CD4-positive, alpha-beta T cell treated with Interleukin-6 at 100 ng/mL for 8 hours (primary cell): ENCODE measurements around the gene OLA1.

Experiments used
- DNase-seq: peaks from one replicate; pipeline ENCODE4 v3.0.0-alpha.2; 2020; ENCODE audit warnings: mixed read lengths, low spot score

OLA1 gene

DNA sequence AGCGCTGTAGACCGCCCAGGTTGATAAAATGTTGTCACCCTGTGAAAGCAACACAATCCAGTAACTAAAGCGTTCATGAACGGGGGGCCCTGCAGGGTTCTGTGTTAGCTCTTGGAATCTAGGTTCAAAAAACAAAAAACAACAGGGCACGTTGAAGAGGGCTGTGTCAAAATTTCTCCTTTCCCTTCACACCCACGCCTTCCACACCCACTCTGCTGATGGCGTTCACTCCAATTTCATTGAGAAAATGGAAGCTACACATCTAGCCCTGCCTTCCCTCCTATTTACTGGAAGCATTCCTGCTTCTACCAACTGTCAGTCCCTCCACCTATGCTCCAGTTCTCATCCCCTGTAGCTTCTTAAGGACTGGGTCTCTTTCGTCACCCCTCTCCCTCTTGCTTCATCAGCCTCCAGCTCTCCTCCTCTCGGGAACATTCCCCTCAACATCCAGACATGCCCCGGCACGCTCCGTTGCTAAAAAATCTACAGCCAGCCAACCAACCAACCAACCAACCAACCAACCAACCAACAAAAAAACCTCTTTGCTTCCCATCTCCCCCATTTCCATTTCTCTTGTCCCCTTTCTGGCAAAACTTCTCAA is 184.7 kb downstream of the OLA1 start:
- DNase-seq: no peak

DNA sequence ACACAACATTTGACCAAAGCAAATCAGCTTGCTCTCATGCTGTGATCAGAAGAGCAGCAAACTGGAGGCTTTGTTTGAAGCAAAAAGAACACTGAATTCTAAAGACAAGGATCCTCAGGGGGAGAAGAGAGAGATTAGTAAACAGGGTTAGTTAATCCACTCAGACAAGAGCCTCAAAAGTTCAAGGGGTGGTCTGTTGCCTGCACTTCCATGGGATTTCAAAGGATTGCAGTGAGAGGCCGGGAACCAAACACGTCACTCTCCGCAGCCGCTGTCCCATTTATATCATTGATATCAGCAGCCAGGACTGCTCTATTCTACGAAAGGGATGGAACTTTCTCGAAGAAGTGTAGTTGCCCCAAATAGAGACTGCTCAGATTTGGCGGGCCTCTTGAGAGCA is 185.4 kb downstream of the OLA1 start:
- DNase-seq: no peak

DNA sequence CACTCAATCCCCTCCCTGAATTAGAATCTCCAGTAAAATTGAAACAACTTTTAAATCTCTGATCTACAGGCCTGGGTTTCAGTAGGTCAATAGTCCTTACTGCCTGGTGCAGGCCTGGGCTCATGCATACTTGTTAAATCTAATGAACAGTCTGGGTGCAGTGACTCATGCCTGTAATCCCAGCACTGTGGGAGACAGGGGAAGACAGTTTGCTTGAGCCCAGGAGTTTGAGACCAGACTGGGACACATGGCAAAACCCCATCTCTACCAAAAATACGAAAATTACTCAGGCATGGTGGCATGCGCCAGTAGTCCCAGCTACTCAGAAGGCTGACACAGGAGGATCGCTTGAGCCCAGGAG is 188.5 kb downstream of the OLA1 start:
- no peak for DNase-seq

DNA sequence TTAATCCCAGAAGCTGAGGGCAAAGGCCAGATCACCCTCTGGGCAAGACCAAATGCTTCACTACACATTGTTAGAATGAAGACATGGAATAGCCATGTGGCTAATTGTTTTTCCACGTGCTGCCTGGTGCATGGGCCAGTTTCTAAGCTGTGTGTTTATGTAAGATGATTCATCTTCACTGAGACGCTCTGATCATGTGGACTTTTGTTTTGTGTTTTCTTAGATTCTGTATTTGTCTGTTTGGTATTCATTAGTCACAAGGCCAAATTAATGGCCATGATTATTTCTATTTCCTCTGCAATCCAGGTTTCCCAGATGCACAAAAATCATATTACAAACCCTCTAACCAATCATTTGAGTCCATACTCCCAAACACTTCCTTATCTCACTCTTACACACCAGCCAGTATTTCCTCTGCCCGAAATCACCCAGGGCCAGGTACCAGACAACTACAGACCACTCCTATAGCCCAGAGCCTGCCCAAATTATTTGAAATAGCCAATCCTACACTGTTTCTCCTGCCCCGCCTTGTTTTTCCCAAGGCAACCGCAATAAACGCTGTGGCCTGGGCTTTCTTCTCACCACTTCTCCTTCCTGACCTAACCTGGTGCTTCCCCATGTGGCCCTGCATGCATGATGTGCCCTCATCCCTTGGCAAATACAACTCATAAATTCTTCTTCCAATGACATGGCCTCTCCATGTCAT is 189.0 kb downstream of the OLA1 start:
- DNase-seq: no peak

DNA sequence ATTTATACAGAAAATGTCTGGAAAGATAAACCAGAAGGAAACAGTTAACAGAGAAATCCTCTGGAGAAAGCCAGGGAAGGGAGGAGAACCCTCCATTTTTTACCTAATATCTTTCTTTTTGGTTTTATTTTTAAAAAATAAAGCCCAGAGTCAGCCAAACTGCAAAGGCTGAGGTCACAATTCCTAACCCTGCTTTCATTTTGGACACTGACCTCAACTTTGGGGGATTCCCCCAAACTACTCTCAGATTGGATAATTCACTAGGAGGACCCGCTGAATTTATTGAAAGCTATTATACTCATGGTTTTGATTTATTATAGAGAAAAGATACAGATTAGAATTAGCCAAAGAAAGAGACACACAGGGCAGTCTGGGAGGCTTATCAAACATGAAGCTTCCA is 189.9 kb downstream of the OLA1 start:
- DNase-seq: no peak

DNA sequence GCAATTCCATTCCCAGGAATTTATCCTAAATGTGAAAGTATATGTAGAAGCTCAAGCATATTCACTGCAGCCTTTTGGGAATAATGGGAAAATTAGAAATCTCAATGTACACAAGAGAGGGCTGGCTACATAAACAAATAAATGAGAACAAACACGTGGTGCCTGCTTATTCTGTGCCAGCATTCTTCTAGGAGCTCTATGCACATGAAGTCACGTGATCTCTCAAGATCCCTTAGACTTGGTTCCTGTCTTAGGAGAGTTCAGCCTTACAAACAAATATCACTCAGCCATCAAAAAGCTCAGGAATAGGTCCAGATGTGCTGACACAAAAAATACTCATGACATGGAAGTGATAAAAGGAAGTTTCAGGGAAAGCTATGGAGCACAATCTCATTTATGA is 190.3 kb downstream of the OLA1 start:
- no peak for DNase-seq

DNA sequence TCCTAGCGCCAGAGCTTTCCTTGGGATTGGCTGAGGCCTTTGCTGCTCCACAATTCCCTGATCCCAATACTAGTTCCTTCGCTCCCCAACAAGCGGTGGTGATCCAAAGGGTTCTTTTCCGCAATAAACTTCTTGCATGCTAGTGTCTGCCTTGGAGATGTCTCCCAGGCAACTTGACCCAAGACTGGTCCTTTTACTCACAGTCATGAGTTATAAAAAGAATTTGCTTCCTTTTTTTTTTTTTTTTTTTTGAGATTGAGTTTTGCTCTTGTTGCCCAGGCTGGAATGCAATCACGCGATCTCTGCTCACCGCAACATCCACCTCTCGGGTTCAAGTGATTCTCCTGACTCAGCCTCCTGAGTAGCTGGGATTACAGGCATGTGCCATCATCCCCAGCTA is 193.4 kb downstream of the OLA1 start:
- no peak for DNase-seq

DNA sequence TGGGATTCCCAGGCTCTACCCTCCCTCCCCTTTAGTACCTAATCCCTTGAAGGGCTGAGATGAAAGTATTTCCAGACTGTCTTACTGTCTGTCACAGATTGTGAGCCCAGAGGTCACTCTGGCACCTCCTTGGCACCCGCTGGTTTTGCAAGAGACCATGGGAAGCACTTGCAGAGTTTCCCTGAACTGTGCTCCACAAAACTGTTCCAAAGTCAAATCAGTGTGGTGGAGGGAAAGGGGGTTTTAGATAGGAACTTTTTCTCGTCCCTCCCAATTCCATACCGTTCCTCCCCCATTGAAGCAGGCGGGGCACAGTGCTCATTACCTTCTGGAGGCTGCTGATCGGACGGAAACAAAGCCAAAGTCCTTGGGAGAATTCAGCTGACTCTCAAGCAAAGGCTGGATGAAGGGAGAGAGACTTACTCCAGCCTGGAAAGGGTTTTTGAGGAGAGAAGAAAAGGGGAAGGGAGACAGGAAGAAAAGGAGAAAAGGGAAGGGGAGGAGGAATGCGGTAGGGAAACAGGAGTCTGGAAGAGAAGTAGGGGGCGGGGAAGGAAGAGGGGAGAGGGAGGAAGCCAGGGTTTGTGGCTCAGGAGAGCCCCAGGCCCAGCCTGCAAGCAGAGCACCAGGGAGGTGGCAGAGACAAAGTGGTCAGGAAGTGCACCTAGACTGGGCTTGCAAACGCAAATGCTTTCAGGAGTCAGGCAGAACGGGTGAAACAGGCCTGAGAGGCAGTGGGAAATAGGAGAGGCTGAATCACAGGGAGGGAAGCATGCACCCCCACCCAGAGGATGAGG is 194.8 kb downstream of the OLA1 start:
- no peak for DNase-seq

DNA sequence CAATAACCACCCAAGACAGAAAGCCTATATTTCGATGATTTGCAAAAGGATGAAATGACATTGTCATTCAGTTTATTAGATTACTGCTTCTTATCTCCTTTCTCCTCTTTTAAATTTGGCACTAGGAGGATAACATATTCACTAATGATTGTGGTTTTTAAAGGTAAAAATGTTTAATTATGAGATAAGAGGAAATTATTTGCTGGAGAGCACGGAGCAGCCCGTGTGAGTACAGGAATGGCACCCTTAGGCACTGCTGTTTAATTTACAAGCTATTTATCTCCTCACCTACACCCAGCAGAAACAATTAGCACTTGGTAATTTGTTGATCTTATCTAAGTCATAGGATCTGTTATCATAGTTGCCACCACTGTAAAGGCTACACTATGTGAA is 195.8 kb downstream of the OLA1 start:
- no peak for DNase-seq

DNA sequence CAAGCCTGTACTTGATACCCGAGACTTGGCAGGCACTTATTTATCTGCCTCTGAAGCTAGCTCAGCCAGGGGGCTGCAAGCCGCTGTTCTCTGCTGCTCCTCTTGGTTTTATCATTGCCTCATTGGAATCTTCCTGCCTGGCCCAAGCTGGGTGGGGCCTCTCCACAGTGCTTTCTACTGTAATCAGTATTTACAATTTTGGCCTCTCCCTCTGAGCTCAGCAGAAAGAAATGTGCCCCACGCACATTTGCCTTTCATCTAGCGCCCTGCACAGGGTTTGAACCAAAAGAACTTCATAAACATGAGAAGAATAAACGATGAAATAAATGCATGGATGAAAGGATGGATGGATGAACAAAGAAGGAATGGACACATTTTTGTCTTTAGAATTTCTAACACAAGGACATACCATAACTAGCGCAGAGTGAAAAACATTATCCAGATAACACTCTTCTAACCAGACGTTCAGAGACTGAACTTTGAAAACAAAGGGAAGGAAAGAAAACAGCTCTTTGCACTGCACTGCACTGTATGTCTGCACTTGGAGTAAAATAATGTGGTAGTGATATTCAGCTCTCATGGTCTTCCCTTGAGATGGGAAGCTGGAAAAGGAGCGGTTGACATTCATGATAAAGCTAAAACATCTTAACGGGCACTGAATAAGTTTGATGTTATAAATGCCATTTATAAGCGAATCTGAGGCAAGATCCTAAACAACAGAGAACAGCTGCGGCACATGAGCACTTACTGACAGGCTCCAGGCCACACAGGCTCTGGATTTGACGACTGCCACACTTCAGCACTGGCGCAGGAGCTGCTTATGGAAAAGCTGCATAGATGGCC is 196.4 kb downstream of the OLA1 start:
- DNase-seq: no peak

DNA sequence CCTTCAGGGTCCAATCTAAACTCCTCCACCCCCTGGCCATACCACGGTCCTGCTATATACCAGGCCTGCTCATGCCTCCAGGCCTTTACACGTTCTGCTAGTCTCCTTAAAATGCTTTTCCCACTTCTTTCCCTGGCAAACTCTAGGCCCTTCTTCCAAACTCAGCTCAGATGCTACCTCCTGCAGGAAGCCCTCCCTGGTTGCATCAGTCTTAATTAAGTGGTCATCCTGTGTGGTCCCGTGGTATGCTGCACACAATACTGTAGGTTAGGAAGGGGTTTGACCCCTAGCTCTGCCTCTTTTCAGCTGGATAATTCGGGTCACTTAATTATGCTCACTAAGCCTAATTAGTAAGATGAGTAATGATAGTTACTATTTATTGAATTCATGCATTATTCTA is 197.3 kb downstream of the OLA1 start:
- no peak for DNase-seq

DNA sequence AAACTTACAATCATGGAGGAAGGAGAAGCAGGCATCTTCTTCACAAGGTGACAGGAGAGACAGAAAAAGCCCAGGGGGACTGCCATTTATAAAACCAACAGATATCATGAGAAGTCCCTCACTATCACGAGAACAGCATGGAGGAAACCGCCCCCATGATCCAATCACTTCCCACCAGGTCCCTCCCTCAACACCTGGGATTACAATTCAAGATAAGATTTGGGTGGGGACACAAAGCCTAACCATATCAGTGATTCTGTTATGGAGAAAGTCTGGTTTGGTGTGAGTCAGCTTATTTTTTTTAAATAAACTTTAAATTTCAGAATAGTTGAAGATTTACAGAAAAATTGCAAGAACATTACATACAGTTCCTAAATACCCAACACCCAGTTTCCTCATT is 198.4 kb downstream of the OLA1 start:
- no peak for DNase-seq

DNA sequence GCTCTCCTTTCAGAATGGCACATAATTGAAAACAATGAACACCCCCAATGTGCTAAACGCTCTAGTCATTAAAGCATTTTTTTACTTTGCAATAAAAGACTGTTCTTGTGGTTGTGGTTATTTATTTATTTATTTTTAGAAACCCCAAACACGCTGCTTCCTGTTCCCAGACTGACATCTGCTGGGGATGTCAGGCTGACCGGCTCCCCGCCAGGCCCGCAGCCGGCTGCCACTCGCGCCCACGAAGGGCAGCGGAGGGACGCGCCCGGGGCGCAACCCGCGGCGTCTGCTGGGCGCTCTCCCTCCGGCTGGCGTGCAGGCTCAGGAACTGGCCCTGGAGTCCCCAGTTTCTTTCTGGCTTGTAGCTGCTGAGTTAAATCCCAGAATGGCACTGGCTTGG is 200.1 kb downstream of the OLA1 start:
- no peak for DNase-seq

DNA sequence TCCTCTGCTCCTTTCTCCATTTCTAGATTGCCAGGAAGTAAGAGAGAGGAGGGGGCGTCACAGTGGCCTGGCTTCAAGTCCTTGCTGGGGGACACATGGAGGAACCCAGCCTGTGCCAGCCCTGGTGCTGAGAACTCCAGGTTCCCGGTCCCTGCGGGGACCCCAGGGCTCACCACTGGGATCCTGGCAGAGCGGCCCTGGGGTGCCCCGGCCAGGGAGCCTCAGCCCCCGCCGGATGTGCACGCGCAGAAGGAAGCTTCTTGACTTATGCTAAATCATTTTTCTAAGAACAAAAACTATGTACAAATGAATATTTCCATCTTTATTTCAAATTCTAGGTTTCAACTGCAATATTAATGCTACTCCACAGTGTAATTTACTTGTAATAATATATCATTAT is 200.6 kb downstream of the OLA1 start:
- no peak for DNase-seq

DNA sequence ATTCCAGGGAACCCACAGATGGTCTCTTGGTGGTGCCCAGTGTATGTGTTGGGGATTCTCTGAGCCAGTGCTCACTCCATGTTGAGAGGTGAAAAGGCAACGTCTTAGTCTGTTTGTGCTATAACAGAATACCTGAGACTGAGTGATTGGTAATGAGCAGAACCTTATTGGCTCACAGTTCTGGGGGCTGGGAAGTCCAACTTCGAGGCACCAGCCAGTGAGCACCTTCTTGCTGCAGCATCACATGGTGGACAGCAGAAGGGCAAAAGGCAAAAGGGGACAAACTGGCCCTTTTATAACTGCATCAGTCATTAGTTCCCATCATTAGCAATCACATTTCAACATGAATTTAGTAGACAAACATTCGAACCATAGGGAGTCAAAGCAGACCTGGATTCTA is 202.2 kb downstream of the OLA1 start:
- no peak for DNase-seq

DNA sequence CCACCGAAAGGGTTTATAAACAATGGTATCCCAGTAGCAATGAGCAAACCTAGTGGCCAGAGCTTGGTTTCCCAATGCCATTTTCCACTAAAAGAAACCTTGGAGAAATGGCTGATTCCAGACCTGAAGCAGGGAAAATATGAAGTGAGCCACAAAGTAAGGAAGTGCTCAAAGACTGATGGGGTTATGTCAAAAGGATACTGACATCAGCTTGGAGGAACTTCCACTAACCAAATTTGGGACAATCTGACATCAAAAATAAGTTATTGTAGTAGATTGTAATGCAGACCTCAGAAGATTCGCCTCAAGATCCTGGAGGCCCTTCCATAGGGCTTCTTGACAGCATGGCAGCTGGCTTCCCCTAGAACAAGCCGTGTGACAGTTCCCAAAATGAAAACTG is 203.8 kb downstream of the OLA1 start:
- no peak for DNase-seq

DNA sequence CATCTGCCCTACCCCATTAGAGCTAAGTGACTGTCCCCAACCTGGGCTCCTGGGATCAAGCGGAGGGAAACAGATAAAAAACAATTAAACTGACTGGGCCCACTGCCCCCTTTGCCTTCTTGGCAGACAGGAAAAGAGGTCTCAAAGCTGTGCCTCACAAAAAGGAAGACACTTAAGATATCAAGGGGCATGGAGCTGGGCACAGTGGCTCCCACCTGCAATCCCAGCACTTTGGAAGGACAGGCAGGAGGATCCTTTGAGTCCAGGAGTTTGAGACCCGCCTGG is 208.0 kb downstream of the OLA1 start:
- no peak for DNase-seq

DNA sequence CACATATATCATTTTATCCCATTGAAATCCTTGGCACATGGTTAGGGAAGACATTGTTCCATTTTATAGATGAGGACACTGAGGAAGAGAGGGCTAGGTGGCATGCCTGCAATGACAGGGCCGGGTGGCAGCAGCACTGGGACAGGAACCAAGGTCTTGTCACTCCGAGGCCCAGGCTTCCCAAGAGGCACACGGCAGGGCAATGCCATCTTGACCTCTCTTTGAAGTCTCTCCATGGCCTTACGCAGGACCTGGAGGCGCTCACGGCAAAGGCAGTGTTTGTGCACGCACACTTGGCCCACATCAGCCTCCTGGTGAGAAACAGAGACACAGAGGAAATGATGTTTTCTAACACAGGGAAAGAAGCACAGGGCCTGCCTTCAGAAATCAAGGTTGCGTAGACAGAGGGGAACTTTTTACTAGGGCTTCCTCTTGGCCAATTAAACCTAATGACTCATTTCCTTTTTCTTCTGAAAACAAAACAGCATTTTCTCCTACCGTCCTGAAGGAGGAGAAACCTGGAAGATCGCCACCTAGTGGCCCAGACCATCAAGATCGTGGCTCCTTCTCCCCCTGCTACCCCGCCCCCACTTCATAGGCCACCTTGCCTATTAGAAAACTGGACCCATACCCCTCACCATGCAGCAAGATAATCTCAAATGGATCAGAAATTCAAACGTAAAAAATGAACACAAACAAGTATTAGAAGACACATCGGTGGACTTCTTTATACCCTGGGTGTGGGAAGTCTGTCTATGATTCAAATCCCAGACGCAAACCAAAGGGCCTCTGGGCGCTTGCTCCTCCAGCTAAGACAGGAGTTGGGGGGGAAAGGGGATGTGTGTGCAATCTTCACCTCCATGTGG is 208.5 kb downstream of the OLA1 start:
- DNase-seq: peak; percentile 84

DNA sequence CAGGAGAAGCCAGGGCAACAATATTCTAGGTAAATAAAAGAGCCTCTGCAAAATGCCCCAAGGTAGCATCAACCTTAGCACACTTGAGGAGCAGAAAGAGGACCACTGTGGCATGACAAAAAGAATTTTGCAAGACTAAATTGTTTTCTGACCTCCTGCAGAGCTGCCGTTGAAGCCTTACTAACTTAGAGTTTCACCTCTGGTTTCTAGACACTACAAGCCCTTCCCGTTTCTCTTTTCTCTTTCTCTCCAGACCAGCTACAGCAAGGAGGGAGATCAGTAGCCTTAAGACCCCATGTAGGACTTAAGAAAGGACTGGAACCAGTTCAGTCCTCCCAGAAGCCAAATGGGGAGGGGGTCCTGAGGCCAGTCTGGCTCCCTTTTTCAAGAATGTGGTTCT is 209.9 kb downstream of the OLA1 start:
- no peak for DNase-seq

DNA sequence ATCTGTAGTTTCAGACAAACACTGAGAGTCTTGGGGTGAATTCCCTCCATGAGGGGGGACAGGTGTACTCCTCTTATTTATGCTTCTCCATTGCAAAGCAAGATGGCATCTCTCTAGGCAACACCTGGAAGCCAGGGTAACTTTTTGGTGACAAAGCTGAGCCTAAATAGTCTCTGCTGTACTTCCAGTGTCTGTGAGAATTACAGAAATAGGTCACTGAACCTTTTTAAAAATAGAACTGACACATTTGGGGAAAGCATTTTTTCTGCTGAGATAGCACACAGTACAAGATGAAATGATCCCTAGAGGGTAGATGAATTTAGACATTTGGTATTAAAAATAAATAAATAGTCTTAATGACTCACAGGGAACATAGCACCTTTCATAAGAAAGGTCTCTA is 211.5 kb downstream of the OLA1 start:
- DNase-seq: no peak

DNA sequence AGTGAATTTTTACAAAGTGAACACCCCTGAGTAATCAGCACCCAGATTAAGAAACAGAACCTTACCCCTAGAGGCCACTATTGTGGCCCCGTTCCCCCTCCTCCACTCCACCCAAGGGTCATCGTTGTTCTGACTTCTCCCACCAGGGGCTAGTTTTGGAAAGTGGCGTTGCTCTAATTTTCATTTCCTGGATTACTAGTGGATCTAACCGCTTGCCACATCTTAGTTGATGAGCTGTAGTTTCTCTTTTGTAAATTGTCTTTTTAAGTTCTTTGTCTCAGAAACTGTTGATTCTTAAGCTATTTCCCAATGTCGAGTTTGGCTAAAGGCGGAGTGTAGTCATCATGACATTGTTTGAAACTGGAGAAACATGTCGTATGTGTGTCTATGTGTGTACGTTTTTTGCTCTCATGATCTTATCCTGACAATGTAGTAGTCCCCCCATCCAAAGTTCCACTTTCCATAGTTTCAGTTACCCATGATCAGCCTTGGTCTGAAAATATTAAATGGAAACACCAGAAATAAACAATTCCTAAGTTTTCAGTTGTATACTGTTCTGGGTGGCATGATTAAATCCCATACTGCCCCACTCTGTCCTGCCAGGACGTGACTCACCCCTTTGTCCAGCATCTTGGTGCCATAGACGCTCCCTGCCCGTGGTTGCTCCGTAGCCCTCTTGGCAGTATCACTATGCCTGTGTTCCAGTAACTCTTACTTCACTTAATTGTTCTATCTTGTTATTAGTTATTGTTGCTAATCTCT is 212.2 kb downstream of the OLA1 start:
- DNase-seq: no peak
